Thyroid gland (tissue), 4 donors: ENCODE results near the gene SCO2.

ENCODE experiments used
- CTCF ChIP-seq, 6 experiments: fragments of 200-600 bp in 3 of 6; fragments of 450-650 bp in 3 of 6; sonication (generic) in 3 of 6; IDR thresholded peaks; one replicate each; pipeline ENCODE4 v1.5.1; 2016 to 2019; ENCODE audit warnings: antibody characterized with exemption in 6 of 6, mild to moderate bottlenecking in 2 of 6, inconsistent platforms in 1 of 6, moderate library complexity in 1 of 6
- POLR2A ChIP-seq, 2 donors: fragments of 450-650 bp; IDR thresholded peaks; one replicate each; pipeline ENCODE4 v1.6.1; 2017; ENCODE audit warnings: antibody characterized with exemption in 2 of 2, mild to moderate bottlenecking in 2 of 2, moderate library complexity in 1 of 2

- TF ChIP-seq POLR2A (IDR thresholded peaks at IDR 0.05) (no peak), CTCF (IDR thresholded peaks at IDR 0.05) (no peak)
These were observed 6.2 kb upstream of the SCO2 start for GRCh38 chr22:50531546-50531961.
